ENCODE measurements around the gene DLX2. TPM values are rescaled to one million over a fixed set of nuclear protein-coding genes. Genes with fewer than 3 reads are reported as not detected.

DLX2 gene
- total and polyA plus RNA-seq, 9 donors, result 0.12 TPM; not detected in 8

GRCh38 chr2:172137943-172138342 is 35.2 kb upstream of the DLX2 start:
- WGBS, 3 donors, result 85 to 90% (median 86%) methylated on average over 2 of the region's 2 CpGs
- H3K4me3 ChIP-seq, result no peak overlapping the region
- intact Hi-C loops (cut with DNase I), result loop anchor here in 1 of 4 donors (10.0 kb wide), 1 partner anchor 683 kb away; no protein-coding TSS in a partner anchor
- H3K36me3 ChIP-seq, result no peaks in the 10 kb centered on the region
- no peaks in the 10 kb centered on the region for H3K27me3 ChIP-seq
- no peaks in the 10 kb centered on the region for H3K9me3 ChIP-seq
- H3K4me1 ChIP-seq (ENCODE audit: insufficient read depth), result no peaks in the 10 kb centered on the region
- DNase-seq, result no peak
- TF ChIP-seq EP300 (IDR thresholded peaks at IDR 0.05), result no peak
- no peak for TF ChIP-seq POLR2A (IDR thresholded peaks at IDR 0.05)
- TF ChIP-seq, protein P1, sequence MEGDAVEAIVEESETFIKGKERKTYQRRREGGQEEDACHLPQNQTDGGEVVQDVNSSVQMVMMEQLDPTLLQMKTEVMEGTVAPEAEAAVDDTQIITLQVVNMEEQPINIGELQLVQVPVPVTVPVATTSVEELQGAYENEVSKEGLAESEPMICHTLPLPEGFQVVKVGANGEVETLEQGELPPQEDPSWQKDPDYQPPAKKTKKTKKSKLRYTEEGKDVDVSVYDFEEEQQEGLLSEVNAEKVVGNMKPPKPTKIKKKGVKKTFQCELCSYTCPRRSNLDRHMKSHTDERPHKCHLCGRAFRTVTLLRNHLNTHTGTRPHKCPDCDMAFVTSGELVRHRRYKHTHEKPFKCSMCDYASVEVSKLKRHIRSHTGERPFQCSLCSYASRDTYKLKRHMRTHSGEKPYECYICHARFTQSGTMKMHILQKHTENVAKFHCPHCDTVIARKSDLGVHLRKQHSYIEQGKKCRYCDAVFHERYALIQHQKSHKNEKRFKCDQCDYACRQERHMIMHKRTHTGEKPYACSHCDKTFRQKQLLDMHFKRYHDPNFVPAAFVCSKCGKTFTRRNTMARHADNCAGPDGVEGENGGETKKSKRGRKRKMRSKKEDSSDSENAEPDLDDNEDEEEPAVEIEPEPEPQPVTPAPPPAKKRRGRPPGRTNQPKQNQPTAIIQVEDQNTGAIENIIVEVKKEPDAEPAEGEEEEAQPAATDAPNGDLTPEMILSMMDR (IDR thresholded peaks at IDR 0.05), result no peak
- H3K27ac ChIP-seq, result no peak overlapping the region

- no peaks in the 10 kb centered on the region for H3K36me3 ChIP-seq
- H3K27me3 ChIP-seq, result no peaks in the 10 kb centered on the region
- TF ChIP-seq EP300 (IDR thresholded peaks at IDR 0.05) (no peak), POLR2A (IDR thresholded peaks at IDR 0.05) (no peak)
- TF ChIP-seq, protein P1 (IDR thresholded peaks at IDR 0.05), result no peak
- intact Hi-C loops (cut with DNase I), result loop anchor here in 1 of 4 donors (10.0 kb wide), 1 partner anchor 682 kb away; no protein-coding TSS in a partner anchor
- no peak overlapping the region for H3K27ac ChIP-seq
- no peak overlapping the region for H3K4me3 ChIP-seq
- no peaks in the 10 kb centered on the region for H3K9me3 ChIP-seq
- no peaks in the 10 kb centered on the region for H3K4me1 ChIP-seq (ENCODE audit: insufficient read depth)
- 73 to 79% (median 77%) methylated on average over 2 of the region's 2 CpGs for WGBS, 3 donors
- no peak for DNase-seq
Measured at GRCh38 chr2:172137109-172137508, 34.4 kb upstream of the DLX2 start.

DNA sequence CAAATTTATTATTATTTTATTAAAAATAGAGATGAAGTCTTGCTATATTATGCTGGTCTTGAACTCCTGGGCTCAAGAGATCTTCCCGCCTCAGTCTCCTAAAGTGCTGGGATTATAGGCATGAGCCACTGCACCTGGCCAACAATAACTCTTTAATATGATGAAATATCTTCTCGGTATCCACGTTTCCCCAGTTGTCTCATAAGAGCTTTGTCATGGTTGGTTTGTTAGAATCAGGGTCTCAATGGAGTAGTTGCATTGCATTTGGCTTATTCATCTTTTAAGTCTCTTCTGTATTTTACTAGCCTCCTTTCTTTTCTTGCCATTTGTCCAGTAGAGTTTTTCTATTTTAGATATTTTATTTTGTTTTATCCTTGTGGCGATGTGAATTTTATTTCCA is 32.7 kb upstream of the DLX2 start:
- Histone ChIP-seq H3K4me1 (ENCODE audit: insufficient read depth) (no peaks in the 10 kb centered on the region), H3K9me3 (no peaks in the 10 kb centered on the region), H3K27ac (no peak overlapping the region), H3K27me3 (no peaks in the 10 kb centered on the region), H3K4me3 (no peak overlapping the region), H3K36me3 (no peaks in the 10 kb centered on the region)
- intact Hi-C loops (cut with DNase I), result loop anchor here in 1 of 4 donors (10.0 kb wide), 1 partner anchor 681 kb away; no protein-coding TSS in a partner anchor
- no peak for TF ChIP-seq EP300 (IDR thresholded peaks at IDR 0.05)
- no peak for TF ChIP-seq POLR2A (IDR thresholded peaks at IDR 0.05)
- TF ChIP-seq, protein P1 (IDR thresholded peaks at IDR 0.05), result no peak
- WGBS, 3 donors, result 83 to 89% (median 88%) methylated on average over 4 of the region's 4 CpGs
- no peak for DNase-seq

GRCh38 chr2:172134270-172134669 is 31.6 kb upstream of the DLX2 start:
- no peak overlapping the region for H3K4me3 ChIP-seq
- no peaks in the 10 kb centered on the region for H3K36me3 ChIP-seq
- TF ChIP-seq EP300 (IDR thresholded peaks at IDR 0.05), result no peak
- no peak for TF ChIP-seq POLR2A (IDR thresholded peaks at IDR 0.05)
- TF ChIP-seq, protein P1 (IDR thresholded peaks at IDR 0.05), result no peak
- no peak overlapping the region for H3K27ac ChIP-seq
- intact Hi-C loops (cut with DNase I), result loop anchor here in 1 of 4 donors (10.0 kb wide), 1 partner anchor 679 kb away; no protein-coding TSS in a partner anchor
- no peak for DNase-seq
- H3K27me3 ChIP-seq, result no peaks in the 10 kb centered on the region
- no peaks in the 10 kb centered on the region for H3K4me1 ChIP-seq (ENCODE audit: insufficient read depth)
- no peaks in the 10 kb centered on the region for H3K9me3 ChIP-seq
- 72 to 82% (median 82%) methylated on average over 3 of the region's 3 CpGs for WGBS, 3 donors
